H1 (cell line): ENCODE data around the gene HRCT1. TPM values are rescaled to one million over a fixed set of nuclear protein-coding genes. Genes with fewer than 3 reads are reported as not detected.
A peak's percentile ranks its signal among the peaks of the same experiment; 100 is the strongest.

Experiments
- CTCF ChIA-PET: fragments of 300-600 bp; sonication (Branson Sonifier 250); formaldehyde crosslinking; loops from one replicate; lab custom pipeline; 2021; ENCODE audit not compliant: partially characterized antibody; lab: Charles Lee
- POLR2A ChIA-PET: fragments of 300-600 bp; sonication (Branson Sonifier 250); formaldehyde crosslinking; loops from one replicate; lab custom pipeline; 2021; ENCODE audit warnings: inconsistent platforms; ENCODE audit not compliant: partially characterized antibody; lab: Charles Lee
- DNase-seq, 2 experiments: peaks; one replicate each; pipeline versions ENCODE4 v3.0.0 to v3.0.0-alpha.2; 2010 to 2022; ENCODE audit warnings: low spot score in 2 of 2, low read depth in 1 of 2, mixed read lengths in 1 of 2
- FAIRE-seq: peaks from 2 replicates; lab custom pipeline; 2011; peaks lifted over from hg19 to GRCh38; lab: Jason Lieb, UNC
- H2AFZ ChIP-seq: 2 replicates; pipeline ENCODE4 v1.8.1; 2012; ENCODE audit warnings: low read length, inconsistent platforms
- H2AK5ac ChIP-seq: 2 replicates; pipeline ENCODE4 v1.6.1; 2013; ENCODE audit warnings: low read depth, low read length
- H2BK120ac ChIP-seq: replicated peaks from 2 replicates; pipeline ENCODE3; 2013; ENCODE audit warnings: low read depth, low read length, inconsistent platforms
- H2BK12ac ChIP-seq: 2 replicates; pipeline ENCODE4 v1.6.1; 2013; ENCODE audit warnings: low read depth, low read length
- H2BK15ac ChIP-seq: 2 replicates; pipeline ENCODE4 v1.6.1; 2013; ENCODE audit warnings: low read length
- H2BK20ac ChIP-seq: 2 replicates; pipeline ENCODE4 v1.6.1; 2013; ENCODE audit warnings: low read length
- H2BK5ac ChIP-seq: 2 replicates; pipeline ENCODE4 v1.6.1; 2013; ENCODE audit warnings: low read depth, low read length
- H3K14ac ChIP-seq: 2 replicates; pipeline ENCODE4 v1.6.1; 2013; ENCODE audit warnings: inconsistent platforms; ENCODE audit not compliant: insufficient read length
- H3K18ac ChIP-seq: 2 replicates; pipeline ENCODE4 v1.6.1; 2013; ENCODE audit warnings: low read length; ENCODE audit errors: extremely low read depth
- H3K23ac ChIP-seq: 2 replicates; pipeline ENCODE4 v1.6.1; 2013; ENCODE audit warnings: inconsistent platforms; ENCODE audit not compliant: insufficient read length
- H3K23me2 ChIP-seq: 2 replicates; pipeline ENCODE4 v1.6.1; 2013; ENCODE audit warnings: low read depth, low read length
- H3K27ac ChIP-seq: 2 replicates; pipeline ENCODE4 v1.6.1; 2011; ENCODE audit warnings: low read depth, low read length, inconsistent platforms
- H3K27me3 ChIP-seq, 4 experiments: replicated peaks in 1 of 4; 1 replicate in 1 of 4; 2 replicates in 3 of 4; pipeline versions ENCODE4 v1.6.1 to v1.8.1; 2011 to 2013; ENCODE audit warnings: low read length in 3 of 4, mild to moderate bottlenecking in 3 of 4, inconsistent platforms in 2 of 4, mixed read lengths in 2 of 4, moderate library complexity in 1 of 4; ENCODE audit not compliant: control insufficient read depth in 3 of 4, insufficient read depth in 3 of 4; ENCODE audit errors: extremely low read depth in 1 of 4
- H3K36me3 ChIP-seq, 4 experiments: 2 replicates each; pipeline versions ENCODE4 v1.6.1 to v1.8.1; 2011 to 2013; ENCODE audit warnings: mild to moderate bottlenecking in 4 of 4, low read length in 3 of 4, moderate library complexity in 2 of 4, control low read depth in 1 of 4, inconsistent platforms in 1 of 4; ENCODE audit not compliant: insufficient read depth in 4 of 4, control insufficient read depth in 2 of 4
- H3K4ac ChIP-seq: replicated peaks from 2 replicates; pipeline ENCODE3; 2013; ENCODE audit warnings: low read length, low read depth, mixed read lengths, inconsistent platforms; ENCODE audit not compliant: insufficient read length
- H3K4me1 ChIP-seq, 4 experiments: replicated peaks in 1 of 4; 1 replicate in 1 of 4; 2 replicates in 3 of 4; pipeline versions ENCODE4 v1.6.1 to v1.8.1; 2011 to 2013; ENCODE audit warnings: low read length in 3 of 4, inconsistent platforms in 2 of 4, mixed read lengths in 1 of 4; ENCODE audit not compliant: insufficient read depth in 4 of 4, control insufficient read depth in 3 of 4
- H3K4me2 ChIP-seq, 2 experiments: 2 replicates each; pipeline versions ENCODE4 v1.6.1 to v1.8.1; 2011 to 2013; ENCODE audit warnings: low read depth in 2 of 2, low read length in 2 of 2, control low read depth in 1 of 2, inconsistent platforms in 1 of 2, mild to moderate bottlenecking in 1 of 2; ENCODE audit not compliant: insufficient read depth in 1 of 2
- H3K4me3 ChIP-seq, 4 experiments: fragments of 200-600, 300-600 bp in 1 of 4; sonication (generic), shearing (Covaris generic), sonication (Bioruptor Twin) in 1 of 4; 2 replicates each; pipeline versions ENCODE4 v1.5.1 to v1.8.1; 2011 to 2016; ENCODE audit warnings: low read length in 4 of 4, low read depth in 3 of 4, control low read depth in 2 of 4, inconsistent platforms in 2 of 4, mild to moderate bottlenecking in 2 of 4, mixed read lengths in 1 of 4, moderate library complexity in 1 of 4; ENCODE audit not compliant: insufficient read depth in 2 of 4; ENCODE audit errors: extremely low read depth in 1 of 4
- H3K56ac ChIP-seq: replicated peaks from 2 replicates; pipeline ENCODE3; 2013; ENCODE audit warnings: low read depth, mild to moderate bottlenecking, mixed read lengths, low read length, inconsistent platforms; ENCODE audit not compliant: insufficient read length
- H3K79me1 ChIP-seq: 2 replicates; pipeline ENCODE4 v1.6.1; 2013; ENCODE audit warnings: low read depth, low read length, control low read depth
- H3K79me2 ChIP-seq, 2 experiments: 2 replicates each; pipeline versions ENCODE4 v1.6.1 to v1.8.1; 2012 to 2013; ENCODE audit warnings: low read length in 2 of 2, mild to moderate bottlenecking in 2 of 2, inconsistent platforms in 1 of 2; ENCODE audit not compliant: insufficient read depth in 2 of 2, control insufficient read depth in 1 of 2
- H3K9ac ChIP-seq, 4 experiments: replicated peaks in 1 of 4; 1 replicate in 1 of 4; 2 replicates in 3 of 4; pipeline versions ENCODE4 v1.6.1 to v1.8.1; 2011 to 2013; ENCODE audit warnings: low read depth in 3 of 4, low read length in 3 of 4, control low read depth in 2 of 4, mild to moderate bottlenecking in 2 of 4, moderate library complexity in 2 of 4, inconsistent platforms in 1 of 4; ENCODE audit errors: extremely low read depth in 1 of 4
- H3K9me3 ChIP-seq, 2 experiments: 2 replicates each; pipeline versions ENCODE4 v1.6.1 to v1.8.1; 2012 to 2013; ENCODE audit warnings: mild to moderate bottlenecking in 2 of 2, moderate library complexity in 2 of 2, control low read depth in 1 of 2, inconsistent platforms in 1 of 2, low read depth in 1 of 2, low read length in 1 of 2, mixed read lengths in 1 of 2; ENCODE audit not compliant: insufficient read depth in 2 of 2
- H4K20me1 ChIP-seq, 2 experiments: replicated peaks in 1 of 2; 2 replicates each; pipeline versions ENCODE3 to v1.8.1; 2011 to 2013; ENCODE audit warnings: inconsistent platforms in 2 of 2, low read length in 2 of 2, mild to moderate bottlenecking in 1 of 2; ENCODE audit not compliant: insufficient read depth in 2 of 2, control insufficient read depth in 1 of 2
- H4K5ac ChIP-seq: 2 replicates; pipeline ENCODE4 v1.6.1; 2013; ENCODE audit warnings: low read length, low read depth, mixed read lengths, inconsistent platforms; ENCODE audit not compliant: insufficient read length
- H4K8ac ChIP-seq: 2 replicates; pipeline ENCODE4 v1.8.0; 2013; ENCODE audit warnings: mild to moderate bottlenecking, moderate library complexity, low read length, inconsistent platforms; ENCODE audit not compliant: insufficient read depth; ENCODE audit errors: extremely low read depth
- H4K91ac ChIP-seq: replicated peaks from 2 replicates; pipeline ENCODE3; 2013; ENCODE audit warnings: low read length, mixed read lengths, inconsistent platforms; ENCODE audit not compliant: insufficient read length
- WGBS, 2 experiments: shearing (Covaris generic) in 1 of 2; methylation state at CpG; one replicate each; pipeline versions ENCODE4 v1.1.6 to v1.1.7; 2013 to 2015; ENCODE audit warnings: low lambda C conversion rate in 2 of 2, mixed read lengths in 2 of 2, inconsistent platforms in 1 of 2, low coverage in 1 of 2, missing lambda C conversion rate in 1 of 2; ENCODE audit not compliant: insufficient replicate concordance in 2 of 2, insufficient coverage in 1 of 2, insufficient read length in 1 of 2; ENCODE audit errors: extremely low coverage in 1 of 2, missing lambda C conversion rate in 1 of 2; 5-methylcytosine and 5-hydroxymethylcytosine counted together
- polyA plus RNA-seq, 7 experiments: library from polyadenylated mRNA; depleted of rRNA in 3 of 7; stranded (reverse) in 5 of 7; unstranded in 2 of 7; fragments of >200 nt in 5 of 7; fragments of 200-250 nt in 2 of 7; gene quantifications; 1 replicate in 5 of 7; 2 replicates in 1 of 7; 4 replicates in 1 of 7; pipeline versions ENCODE4 v1.2.1 to v1.2.3, GENCODE V29; 2011 to 2013; ENCODE audit warnings: missing spikeins in 2 of 7, mixed read lengths in 2 of 7
- total RNA-seq: library from RNA; stranded (reverse); fragmentation: NEBNext Ultra II Directional; extraction: Animal tissue kit (Norgen Biotek cat#: 25700); gene quantifications from 2 replicates; pipeline ENCODE4 v1.2.1, GENCODE V29; 2021

HRCT1 gene
- total and polyA plus RNA-seq, 2 of the 8 experiments (the other 6 are each of a cell fraction or from before 2014, with no cell fraction given) = not detected

- Histone ChIP-seq H2BK12ac (no peak overlapping the region), H2BK5ac (no peak overlapping the region), H3K27ac (no peak overlapping the region), H2BK15ac (no peak overlapping the region), H3K14ac (no peak overlapping the region), H3K18ac (no peak overlapping the region), H3K79me2 (no peaks in the 10 kb centered on the region), H2AK5ac (no peak overlapping the region), H4K20me1 (no peaks in the 10 kb centered on the region), H3K79me1 (no peaks in the 10 kb centered on the region), H3K4me3 (no peak overlapping the region), H3K56ac (no peak overlapping the region), H4K91ac (no peak overlapping the region), H3K4me2 (no peak overlapping the region), H3K23ac (no peak overlapping the region), H4K8ac (no peak overlapping the region), H3K9ac (no peak overlapping the region), H3K4ac (no peak overlapping the region), H4K5ac (no peak overlapping the region), H3K36me3 (no peaks in the 10 kb centered on the region), H2AFZ (no peak overlapping the region), H3K23me2 (no peaks in the 10 kb centered on the region; the same call in 1 of the 2 replicates), H3K27me3 (0 out of 7 replicates have a peak, but pooled peaks cover 0 to 2% (median 0%) of the 10 kb centered on the region in 4 experiments), H3K4me1 (peaks cover 0 to 14% (median 10%) of the 10 kb centered on the region in 4 experiments; a peak in 6 of 7 replicates), H2BK20ac (no peak overlapping the region), H2BK120ac (no peak overlapping the region), H3K9me3 (no peaks in the 10 kb centered on the region)
- 41% methylated on average over 3 of the region's 3 CpGs; no CpG with 5 or more reads in 1 of the 2 experiments for WGBS, 2 experiments
- ChIA-PET POLR2A (interaction anchor here (1.0 to 1.1 kb wide), 2 partner anchors 14 to 57 kb away, joined by 3 read pairs; no protein-coding TSS in a partner anchor), CTCF (interaction anchor here (0.6 to 2.8 kb wide), 39 partner anchors 8 to 289 kb away, joined by 3 to 29 read pairs (median 4); partner anchors contain the start of gene SPAG8)
- DNase-seq (no peak), FAIRE-seq (peak; percentile 88)
Observed at GRCh38 chr9:35903049-35903448, 3.0 kb upstream of the HRCT1 start.
